HK-2 (cell line): ENCODE results near the gene ZDHHC11.
"Not testable (repeated sequence)": the region's sequence is repeated elsewhere in the genome, so short reads cannot be mapped to it uniquely, and the experiment has no call there.

Source experiments
- DNase-seq: peaks from one replicate; pipeline ENCODE4 v3.0.0-alpha.2; 2018; ENCODE audit not compliant: unreplicated experiment

Gene ZDHHC11

DNA sequence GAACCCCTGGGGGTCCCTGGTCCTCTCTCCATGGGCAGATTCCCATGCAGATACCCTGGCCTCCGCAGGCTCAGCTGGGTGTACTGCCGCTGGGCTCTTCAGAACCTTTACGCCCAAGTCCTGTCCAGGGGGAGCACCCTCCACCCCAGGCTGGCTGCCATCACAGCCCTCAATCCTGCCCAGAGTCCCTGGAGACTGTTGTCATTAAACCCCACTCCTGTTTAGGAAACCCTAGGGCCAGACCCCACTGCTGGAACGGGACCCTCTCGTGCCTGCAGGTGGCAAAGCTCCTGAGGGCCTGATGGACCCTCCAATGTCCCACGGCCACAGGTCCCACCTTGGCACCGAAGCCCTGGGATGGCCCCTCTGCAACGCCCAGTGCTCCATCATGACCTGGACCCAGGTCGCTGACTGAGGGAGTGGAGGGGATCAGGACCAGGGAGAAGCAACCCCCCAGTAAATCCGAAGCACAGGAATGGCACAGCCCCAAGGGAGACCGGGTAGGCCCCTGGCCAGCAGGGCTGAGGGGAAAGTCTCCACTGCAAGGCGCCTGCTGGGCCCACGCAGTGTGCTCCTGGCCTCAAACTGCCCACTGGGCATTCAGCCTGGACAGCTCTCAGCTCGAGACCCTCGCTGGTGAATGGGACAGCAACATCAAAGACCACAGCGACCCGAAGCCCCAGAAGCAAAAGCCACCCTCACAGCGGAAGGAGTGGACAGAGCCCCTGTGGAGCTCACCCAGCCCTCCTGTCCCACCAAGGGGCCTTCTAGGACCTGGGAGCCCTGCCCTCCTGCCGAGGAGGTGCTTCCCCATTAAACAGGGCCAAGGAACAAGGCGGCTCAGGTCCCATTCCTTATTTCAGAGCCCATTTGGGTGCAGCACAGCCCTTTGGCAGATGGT, 74.6 kb downstream of the ZDHHC11 start:
- no peak for DNase-seq

DNA sequence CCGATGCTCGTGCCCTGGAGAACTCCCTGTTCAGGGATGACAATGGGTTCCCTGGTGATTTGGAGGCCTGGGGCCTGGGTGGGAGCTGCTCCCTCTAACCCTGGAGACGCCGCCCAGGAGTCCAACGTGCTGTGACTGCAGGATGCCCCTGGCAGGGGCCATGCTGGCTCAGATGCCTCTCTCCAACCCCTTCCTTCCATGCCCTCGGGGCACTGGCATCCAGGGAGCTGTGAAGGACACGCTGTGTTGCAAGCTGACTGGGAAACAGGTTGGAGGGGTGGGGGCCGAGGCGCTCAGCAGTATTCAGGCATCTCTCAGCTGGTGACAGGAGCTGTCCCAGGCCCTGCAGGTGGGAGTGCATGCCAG, 75.2 kb downstream of the ZDHHC11 start:
- DNase-seq: not testable (repeated sequence)

DNA sequence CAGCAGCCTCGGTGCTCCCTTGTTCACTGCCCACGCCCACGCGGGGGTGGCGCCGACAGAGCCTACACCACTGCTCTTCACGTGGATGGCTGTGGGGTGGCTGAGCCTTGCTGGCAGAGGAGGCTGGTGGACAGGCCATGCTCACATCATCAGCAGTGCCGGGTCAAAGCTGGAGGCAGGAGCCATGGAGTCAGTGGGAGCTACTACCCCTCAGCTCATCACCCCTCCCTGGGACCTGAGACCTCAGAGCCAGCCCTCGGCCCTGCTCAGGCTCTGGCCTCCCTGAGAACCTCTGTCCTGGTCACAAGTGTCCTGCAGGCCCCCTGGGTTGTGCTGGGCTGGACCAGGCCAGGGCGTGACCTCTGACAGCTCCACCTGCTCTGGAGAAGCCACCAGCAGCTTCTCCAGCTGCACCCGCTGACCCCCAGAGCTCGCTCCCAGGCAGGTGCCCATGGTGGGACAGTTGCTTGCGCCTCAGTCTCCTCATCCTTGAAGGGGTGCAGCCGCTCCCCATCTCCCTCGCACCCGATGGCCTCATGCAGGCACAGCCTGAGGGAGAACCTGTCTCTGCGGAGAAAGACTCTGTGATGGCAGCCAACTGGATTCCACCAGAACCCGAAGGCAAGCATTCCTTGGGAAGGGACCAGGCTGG, 75.8 kb downstream of the ZDHHC11 start:
- DNase-seq: not testable (repeated sequence)

DNA sequence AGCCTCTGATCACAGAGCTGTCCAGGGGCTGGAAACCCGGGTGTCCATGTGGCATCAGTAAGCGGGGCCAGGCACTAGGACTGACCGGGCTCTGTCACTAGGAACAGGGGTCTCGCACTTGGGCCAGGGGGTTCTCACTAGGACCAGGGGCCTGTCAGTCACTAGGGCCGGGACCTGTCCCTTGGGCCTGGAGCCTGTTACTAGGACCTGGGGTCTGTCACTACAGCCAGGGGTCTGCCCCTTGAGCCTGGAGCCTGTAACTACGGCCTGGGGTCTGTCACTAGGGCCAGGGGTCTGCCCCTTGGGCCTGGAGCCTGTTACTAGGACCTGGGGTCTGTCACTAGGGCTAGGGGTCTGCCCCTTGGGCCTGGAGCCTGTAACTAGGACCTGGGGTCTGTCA, 76.5 kb downstream of the ZDHHC11 start:
- not testable (repeated sequence) for DNase-seq

DNA sequence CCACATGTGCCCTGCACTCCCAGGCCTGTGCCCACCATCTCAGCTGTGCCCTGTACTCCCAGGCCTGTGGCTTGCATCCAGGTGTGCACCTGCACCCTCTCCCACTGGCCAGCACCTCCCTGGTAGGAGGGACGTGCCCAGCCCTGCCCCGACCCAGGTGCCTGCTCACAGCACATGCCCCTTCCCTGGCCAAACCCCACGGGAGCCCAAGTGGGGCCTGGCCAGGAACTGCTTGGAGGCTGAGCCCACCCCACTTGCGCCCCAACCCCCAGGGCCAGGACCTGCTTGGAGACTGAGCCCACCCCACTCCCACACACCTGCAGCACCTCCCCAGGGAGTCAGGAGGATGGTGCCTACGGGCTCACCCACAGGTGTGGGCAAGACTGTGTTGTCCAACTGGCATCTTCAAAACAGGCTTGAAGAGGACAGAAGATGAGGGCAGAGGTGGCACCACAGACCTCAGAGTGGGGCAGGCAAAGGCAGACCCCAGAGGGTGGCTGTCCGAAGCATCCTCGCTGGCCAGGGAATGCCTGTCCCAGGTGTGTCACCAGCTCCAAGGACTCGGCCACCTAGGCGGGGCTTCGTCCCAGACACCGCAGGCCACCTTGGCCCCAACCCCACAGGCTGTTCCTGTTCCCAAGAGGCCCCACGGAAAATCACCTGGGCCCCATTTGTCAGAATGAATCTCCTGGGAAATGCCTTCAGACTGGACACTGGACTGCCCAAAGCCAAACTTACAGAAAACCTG, 77.1 kb downstream of the ZDHHC11 start:
- DNase-seq: no peak

DNA sequence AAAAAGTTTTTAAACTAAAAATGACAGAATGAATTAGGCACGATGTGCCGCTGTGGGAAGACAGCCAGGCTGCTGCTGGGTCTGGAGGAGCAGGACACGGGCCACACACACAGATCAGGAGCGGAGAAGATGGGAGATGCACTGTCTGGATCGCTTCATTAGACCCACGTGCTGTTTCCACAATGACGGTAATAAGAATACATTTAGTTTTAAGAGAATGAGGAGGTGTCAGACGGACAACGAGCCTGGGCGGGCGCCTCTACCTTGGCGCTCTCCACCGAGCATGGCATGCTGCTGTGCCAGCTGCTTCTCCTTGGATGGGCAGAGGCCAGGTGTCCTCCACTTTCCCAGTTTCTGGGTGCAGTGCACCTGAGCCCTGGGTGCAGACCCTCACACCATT, 77.9 kb downstream of the ZDHHC11 start:
- not testable (repeated sequence) for DNase-seq

DNA sequence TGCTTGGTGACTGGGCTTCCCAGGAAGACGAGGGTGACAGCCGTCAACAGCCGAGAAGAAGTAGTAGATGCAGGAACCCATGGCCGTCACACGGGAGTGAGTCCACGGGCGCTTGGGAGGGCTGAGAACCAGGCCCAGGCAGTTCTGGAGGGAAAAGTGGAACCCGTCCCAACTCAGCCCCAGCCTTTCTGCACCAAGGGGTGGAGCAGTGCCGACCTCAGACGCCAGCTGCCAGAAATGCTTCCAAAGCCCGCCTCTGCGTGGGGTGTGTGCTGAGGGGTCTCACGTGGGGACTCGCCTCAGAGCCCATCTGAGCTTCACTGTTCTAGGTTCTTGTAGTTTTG, 78.3 kb downstream of the ZDHHC11 start:
- not testable (repeated sequence) for DNase-seq

DNA sequence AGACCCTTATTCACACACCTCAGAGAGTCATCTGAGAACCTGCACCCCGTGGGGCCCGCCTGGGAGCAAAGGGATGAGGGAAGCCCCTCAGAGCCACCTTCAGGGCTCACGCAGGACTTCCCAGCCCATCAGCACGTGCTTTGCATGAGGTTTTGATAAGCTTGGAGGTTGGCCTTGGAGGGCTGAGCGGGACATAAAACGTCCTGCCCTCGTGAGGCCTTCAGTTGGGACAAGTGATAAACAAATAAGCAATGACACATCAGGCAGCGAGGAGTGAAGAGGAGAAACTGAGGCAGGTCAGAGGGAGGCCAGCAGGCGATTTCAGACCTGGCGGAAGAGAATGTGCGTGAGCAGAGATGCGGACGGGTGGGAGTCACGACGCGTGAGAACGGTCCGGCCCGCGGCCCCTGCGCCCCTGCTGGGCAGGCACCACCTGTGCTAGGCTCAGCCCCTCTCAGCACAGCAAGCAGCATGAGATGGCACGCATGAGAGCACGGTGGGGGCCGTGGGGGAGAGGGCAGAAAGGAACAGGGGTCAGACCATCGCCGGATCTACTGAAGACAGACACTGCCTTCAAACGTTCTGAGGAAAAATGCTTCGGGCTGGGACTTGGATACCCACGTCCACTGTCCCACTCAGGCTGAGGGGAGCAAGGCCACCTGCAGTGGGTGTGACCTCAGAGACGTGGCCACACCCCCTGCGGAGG, 78.8 kb downstream of the ZDHHC11 start:
- DNase-seq: not testable (repeated sequence)

DNA sequence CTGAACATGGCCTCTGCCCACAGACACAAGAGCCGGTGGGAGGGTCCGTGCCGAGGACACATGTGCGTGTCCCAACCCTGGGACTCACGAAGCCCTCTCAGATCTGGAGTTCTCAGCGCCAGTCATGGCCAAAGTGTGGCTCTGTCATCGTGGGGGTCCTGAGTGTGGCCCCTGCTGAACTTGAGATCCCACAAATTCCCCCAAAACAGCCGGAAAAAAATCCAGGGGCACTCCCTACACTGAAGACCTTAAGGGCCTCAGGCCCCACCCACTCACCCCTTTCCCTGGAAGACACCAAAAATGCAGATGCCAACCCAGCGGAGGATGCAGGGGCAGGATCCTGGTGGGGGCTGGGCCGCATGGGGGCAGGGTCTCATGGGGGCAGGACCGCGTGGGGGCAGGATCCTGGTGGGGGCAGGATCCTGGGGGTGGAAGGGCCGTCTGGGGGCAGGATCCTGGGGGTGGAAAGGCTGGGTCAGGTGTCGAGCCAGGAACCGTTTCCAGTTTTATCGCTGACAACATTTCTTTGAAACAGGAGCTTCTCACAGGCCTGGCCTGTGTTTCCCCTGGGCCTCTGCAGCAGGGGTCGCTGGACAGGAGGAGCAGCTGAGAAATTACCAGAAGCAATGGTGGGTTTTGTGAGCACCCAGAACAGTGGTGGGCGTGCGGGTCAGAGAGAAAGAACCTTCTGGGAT, 79.6 kb downstream of the ZDHHC11 start:
- DNase-seq: not testable (repeated sequence)

DNA sequence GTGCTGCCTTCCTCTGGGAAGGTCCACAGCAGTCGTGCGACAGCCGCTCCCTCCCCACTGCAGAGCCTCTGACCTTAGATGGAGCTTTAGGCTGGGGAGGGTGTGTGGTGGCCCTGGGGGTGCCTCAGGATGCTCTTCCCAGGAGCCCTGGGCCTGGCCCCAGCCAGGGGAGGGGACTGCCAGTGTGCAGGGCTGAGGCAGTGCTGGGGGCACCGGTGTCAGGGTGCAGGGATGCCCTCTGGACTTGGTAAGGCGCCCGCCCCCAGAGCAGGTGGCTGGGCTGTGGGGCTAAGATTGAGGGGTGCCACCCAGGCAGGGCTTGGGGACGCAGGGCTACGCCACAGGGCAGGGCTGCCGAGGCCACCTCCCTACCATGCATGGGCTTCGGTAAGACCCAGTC, 80.2 kb downstream of the ZDHHC11 start:
- DNase-seq: not testable (repeated sequence)

DNA sequence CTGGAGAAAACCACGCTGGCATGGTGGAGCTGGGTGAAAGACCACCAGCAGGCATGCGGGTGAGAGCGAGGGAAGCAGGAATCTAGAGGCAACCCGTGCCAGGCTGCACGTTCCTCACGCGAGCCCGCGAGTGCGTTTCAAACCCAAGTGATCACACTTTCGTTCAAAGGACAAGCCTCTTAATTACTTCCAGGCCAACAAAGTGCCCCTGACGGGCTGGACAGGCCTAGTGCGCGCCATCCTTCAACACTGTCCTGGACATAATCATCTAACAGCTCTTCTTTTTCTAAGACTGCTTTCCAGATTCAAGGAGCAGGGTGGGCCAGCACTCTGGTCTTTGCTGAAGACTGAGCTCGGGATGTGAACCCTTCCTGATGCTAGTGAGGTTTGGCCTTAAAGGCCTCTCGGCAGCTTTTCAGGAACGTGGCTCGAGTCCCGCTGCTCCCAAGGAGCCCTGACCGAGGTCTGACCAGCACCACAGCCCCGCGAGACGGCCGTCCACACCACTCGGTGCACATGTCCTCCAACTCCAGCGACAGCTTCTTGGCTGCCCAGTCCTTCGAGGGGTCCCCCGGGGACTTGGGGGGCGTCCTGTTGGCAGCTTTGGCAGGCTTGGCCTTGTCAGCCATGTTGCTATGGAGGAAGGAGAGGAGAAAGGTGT, 81.2 kb downstream of the ZDHHC11 start:
- not testable (repeated sequence) for DNase-seq

DNA sequence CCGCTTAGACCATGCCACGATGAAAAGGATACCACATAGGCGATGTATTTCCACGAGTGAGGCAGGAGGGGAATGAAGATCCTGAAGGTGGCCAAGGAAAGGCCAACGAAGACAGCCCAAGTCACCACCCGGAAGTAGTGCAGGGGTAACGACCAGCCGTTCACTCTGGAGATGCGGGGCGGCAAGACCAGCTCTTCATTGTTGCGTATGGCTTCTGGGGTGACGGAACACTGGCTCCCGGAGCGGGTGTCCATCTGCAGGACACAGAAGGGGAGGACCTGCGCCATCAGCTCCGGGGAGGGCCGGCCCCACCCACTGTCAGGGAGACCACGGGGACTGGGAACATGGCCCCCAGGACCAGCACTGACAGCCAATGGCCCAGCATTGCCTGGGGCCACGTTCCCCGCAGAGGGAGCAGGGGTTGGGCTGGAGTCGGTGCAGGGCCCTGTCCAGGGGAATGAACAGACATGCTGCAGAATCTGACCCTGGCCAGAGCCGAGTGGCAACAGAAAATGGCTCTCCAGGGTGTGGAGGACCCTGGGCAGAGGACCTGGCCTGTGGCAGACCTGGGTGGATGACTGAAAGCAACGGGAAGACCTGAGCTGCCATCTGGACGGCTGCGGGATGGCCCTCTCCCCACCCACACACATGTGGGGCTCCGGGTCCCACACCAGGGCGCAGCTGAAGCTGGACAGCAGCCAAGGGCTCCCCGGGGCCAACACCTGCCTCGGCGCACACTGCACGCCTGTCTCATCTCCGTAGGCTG, 83.9 kb downstream of the ZDHHC11 start:
- DNase-seq: no peak

DNA sequence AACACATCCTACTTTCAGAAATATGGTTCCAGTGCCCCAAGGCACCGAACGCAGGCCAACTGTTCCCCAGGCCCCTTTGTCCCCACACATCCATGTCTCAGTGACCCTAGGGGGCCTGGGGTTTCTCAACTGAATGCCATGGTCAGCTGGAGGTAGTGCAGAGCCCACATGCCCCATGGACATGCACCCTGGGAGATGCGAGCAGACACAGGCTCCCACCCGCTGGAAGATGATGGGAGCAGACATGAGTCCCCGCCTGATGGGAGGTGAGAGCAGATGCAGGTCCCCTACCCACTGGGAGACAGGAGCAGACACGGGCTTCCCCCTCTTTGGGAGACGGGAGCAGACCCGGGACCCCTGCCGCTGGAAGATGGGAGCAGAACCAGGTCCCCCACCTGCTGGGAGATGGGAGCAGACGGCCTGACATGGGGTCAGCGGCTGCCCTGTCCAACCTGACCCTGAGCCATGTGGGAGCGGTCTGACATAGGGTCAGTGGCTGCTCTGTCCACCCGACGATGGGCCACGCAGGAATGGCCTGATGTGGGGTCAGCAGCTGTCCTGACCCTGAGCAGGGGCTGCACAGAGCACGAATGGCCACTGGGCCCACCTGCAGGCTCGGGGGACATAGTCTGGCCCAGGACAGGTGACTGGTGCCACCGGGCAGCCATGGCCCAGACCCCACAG, 84.7 kb downstream of the ZDHHC11 start:
- no peak for DNase-seq

DNA sequence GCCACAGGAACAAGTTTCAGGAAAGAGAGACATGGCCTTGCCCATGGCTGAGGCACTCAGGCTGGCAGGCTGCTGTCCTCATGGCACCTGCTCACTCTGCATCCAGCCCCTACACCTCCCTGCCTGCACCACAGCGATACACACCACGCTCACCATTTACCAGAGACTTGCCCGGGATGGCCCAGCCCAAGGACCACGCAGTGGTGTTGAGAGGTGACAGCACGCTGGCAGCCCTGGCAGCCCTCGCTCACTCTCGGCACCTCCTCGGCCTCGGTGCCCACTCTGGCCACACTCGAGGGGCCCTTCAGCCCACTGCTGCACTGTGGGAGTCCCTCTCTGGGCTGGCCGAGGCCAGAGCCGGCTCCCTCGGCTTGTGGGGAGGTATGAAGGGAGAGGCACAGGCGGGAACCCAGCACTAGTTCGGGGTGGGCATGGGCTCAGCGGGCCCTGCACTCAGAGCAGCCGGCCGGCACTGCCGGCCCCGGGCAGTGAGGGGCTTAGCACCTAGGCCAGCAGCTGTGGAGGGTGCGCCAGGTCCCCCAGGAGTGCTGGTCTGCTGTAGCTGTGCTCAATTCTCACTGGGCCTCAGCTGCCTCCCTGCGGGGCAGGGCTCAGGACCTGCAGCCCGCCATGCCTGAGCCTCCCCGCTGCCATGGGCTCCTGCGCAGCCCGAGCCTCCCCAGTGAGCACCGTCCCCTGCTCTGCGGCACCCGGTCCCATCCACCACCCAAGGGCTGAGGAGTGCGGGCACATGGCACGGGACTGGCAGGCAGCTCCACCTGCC, 86.6 kb downstream of the ZDHHC11 start:
- no peak for DNase-seq

DNA sequence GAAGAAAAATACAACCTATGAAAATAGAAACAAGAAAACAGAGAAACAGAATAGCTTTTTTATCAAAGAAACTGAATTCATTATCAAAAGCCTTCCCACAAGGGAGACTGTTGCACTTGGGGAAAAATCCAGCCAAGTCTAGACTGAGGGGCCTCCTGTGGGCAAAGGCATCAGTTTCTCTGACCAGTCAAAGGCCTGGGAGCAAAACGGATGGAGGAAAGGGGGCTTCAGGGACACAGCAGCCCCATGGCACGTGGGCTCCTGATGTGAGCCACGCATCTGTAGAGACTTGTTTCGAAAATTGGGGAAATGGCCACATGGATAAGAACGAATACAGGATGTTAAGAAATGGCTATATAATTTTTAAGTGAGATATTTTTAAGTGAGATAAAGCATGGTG, 87.4 kb downstream of the ZDHHC11 start:
- DNase-seq: no peak

DNA sequence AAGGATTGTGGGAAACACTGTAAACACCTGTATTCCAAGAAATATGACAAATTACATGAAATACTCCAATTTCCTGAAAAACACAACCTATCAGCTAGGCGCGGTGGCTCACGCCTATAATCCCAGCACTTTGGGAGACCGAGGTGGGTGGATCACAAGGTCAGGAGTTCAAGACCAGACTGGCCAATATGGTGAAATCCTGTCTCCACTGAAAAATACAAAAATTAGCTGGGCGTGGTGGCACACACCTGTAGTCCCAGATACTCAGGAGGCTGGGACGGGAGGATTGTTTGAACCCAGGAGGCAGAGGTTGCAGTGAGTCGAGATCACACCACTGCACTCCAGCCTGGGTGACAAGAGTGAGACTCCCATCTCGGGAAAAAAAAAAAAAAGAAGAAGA, 87.8 kb downstream of the ZDHHC11 start:
- not testable (repeated sequence) for DNase-seq

DNA sequence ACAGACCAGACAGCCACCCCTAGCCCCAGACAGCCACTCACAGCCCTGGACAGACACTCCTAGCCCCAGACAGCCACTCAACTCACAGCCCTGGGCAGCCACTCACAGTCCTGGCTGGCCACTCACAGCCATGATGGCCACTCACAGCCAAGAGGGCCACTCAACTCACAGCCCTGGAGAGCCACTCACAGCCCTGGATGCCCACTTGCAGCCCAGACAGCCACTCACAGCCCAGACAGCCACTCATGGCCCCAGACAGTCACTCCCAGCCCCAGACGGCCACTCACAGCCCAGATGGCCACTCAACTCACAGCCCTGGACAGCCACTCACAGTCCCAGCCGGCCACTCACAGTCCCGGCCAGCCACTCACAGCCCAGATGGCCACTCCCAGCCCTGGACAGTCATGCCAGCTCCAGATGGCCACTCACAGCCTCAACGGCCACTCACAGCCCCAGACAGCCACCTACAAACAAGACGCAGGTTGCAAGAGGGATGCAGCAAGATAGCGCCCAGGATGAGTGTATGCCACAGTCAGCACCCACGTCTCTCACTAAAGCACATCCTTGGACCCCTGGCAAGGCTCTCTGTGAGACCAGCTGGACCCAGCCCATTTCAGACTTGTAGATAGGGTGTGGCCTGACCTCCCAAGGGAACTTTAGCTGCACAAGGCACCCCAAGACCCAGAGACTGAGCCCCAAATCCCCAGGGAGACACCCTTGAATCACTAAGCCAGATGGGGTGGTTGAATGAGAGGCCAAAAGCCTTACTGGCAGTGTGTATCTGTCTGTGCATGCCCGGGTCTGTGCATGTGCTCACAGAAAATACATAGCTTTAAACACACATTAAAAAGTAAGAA, 88.7 kb downstream of the ZDHHC11 start:
- DNase-seq: no peak
